Activated CD8-positive, alpha-beta memory T cell treated with anti-CD3 and anti-CD28 coated beads, Interleukin-2, amount 50 U/mL, for 1 hour (primary cell): Measurements from ENCODE around the gene GPR179.
A peak's percentile ranks its signal among the peaks of the same experiment; 100 is the strongest.
"Not testable (repeated sequence)": the region's sequence is repeated elsewhere in the genome, so short reads cannot be mapped to it uniquely, and the experiment has no call there.

ENCODE experiments used
- DNase-seq: peaks from one replicate; pipeline ENCODE4 v3.0.0-alpha.2; 2020; ENCODE audit errors: extremely low read depth

The GPR179 gene

DNA sequence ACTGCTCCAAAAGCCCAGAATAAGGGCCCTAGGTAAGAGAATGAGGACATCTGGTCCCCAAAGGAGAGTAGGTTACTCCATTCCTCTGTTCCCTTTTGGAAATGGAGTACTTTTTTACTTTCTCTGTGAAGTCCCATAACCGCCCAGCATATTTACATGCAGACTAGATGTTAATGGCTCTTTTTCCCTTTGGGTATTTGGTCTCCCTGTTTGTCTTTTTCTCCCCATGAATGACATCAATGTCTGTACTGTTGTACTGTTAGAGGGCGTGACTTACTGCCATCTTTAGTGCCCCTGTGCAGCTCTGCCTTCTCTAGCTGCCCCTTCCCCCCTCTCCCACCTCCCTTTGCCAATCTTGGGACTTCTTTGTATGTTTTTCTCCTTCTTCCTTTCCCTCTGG, 19.0 kb downstream of the GPR179 start:
- DNase-seq: no peak

DNA sequence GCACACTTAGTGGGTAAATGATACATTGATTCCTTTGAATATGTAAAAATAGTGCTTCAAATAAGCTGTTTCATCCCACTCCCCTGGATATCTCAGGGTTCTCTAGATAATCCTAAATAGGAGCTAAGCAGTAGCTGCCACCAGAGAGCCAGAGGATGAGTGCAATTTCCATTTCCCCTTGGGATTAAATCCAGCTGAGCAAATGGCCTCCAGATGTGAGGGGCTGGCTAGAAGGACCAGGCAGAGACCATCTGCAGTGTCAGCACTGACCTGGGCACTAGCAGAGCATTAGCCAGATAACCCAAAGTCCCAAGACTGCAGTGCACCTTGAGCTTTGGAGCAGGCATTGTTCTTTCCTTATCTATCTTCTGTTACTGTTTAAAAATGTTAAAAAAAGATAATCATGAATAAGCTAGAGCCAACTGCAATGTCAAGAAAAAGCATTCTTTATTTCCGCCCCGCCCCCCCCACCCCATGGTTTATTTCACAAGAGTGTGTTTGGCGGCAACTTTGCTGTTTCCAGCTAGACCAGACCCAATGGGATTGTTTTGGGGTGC, 19.5 kb downstream of the GPR179 start:
- no peak for DNase-seq

- DNase-seq: no peak
Measured at GRCh38 chr17:38322897-38323296, 20.9 kb downstream of the GPR179 start.

DNA sequence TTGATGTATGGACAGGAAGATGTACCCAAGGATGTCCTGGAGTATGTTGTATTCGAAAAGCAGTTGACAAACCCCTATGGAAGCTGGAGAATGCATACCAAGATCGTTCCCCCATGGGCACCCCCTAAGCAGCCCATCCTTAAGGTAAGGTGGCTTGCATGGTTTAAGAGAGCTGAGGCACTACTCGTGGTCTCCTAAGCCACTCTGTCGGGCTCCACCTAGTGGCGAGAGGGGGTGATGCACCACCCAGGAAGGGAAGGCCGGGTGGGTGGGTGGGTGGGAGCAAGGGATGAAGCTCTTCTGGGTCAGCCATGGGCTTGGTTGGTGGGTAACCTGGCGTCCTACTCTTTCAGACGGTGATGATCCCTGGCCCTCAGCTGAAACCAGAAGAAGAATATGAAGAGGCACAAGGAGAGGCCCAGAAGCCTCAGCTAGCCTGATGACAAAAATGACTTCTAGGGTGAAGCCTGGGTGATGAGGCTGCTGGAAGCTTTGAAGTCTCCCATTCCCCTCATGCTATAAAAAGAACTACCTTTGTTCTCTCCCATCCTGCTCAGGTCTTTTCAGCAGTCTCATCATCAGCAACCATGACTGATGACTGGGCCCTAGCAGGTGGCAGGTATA, 21.5 kb downstream of the GPR179 start:
- peak; percentile 26 for DNase-seq

GRCh38 chr17:38320482-38320881, 23.3 kb downstream of the GPR179 start:
- DNase-seq: no peak

DNA sequence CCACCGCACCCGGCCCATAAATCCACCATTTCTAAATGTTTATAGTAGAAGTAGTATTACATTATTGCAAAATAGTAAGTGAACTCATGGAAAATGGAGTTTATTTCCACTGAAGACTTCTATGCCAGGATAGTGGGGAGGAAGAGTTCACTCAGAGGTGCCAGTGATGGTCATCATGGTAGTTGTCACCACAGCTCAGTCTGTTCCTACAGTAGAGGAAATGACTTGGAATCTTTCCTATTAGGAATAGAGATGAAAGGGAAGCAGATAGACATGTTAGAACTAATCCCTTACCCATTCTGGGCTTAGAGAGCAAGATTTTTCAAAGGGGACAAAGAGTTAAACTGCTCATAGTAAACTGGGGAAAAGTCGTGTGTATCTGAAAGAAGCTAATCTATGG, 26.7 kb downstream of the GPR179 start:
- no peak for DNase-seq

DNA sequence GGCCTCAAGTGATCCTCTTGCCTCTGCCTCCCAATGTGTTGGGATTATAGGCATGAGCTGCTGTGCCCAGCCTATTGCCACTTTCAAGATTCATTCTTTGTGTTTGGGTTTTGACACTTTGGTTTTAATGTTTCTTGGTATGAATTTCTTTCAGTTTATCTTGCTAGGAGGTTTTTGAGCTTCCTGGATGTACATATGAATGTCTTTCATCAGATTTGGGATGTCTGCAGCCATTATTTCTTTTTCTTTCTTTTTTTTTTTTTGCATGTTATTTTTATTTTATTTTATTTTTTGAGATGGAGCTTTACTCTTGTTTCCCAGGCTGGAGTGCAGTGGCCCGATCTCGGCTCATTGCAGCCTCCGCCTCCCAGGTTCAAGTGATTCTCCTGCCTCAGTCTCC, 28.3 kb downstream of the GPR179 start:
- DNase-seq: no peak

DNA sequence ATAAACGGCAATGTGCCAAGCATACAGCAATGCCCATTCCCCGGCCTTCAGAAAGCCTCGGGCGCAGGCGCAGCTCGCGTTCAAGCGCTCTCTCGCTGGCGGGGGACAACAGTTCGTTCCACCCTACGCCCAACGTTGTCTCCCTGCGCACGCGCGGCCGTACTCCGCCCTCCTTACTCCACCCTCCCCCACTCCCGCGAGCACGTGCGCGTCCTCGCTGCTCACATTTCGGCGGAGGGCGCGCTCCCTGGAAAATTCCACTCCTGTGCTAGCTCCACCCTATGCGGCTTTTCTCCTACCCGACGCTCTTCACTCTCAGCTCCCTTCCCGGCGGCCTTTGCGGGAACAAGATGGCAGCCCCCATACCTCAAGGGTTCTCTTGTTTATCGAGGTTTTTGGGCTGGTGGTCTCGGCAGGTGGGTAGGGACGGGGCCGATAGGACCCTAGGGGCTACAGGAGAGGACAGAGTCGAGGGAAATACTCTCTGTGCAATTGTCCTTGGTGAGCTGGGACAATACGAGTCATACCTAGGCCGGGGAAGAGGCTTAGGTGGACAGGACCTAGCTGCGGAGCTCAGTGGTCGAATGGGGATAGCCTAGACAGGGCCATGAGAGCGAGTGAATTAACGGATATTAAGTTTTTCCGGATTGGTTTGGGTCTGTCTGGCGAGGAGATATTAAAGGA, 46.8 kb downstream of the GPR179 start, which contains the start of gene MRPL45:
MRPL45 (plus strand) TSS at position 335 of the 684 bp plus-strand sequence; CDS start at position 351, 16 bp downstream.
- DNase-seq: peak; percentile 89

- DNase-seq: not testable (repeated sequence)
Measured at GRCh38 chr17:38295602-38296365, 48.0 kb downstream of the GPR179 start.

- not testable (repeated sequence) for DNase-seq
Measured at GRCh38 chr17:38289760-38290159, 54.0 kb downstream of the GPR179 start.

DNA sequence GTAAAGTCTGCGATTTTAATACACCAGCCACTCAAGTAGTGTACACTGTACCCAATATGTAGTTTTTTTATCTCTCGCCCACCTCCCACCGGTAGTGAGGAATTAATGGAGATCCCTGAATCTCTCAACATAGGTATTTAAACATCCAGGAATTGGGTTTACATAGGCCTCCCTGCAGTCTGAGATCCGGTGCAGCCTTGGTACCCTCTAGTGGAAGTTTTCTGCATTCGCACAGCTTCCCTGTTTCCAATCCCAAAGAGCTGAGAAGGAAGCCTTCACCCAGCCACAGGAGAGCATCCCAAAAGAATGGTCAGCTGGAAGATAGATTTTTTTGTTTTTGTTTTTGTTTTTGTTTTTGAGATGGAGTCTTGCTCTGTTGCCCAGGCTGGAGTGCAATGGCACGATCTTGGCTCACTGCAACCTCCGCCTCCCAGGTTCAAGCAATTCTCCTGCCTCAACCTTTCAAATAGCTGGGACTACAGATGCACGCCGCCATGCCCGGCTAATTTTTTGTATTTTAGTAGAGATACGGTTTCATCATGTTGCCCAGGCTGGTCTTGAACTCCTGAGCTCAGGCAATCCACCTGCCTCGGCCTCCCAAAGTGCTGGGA, 55.4 kb downstream of the GPR179 start:
- DNase-seq: not testable (repeated sequence)

DNA sequence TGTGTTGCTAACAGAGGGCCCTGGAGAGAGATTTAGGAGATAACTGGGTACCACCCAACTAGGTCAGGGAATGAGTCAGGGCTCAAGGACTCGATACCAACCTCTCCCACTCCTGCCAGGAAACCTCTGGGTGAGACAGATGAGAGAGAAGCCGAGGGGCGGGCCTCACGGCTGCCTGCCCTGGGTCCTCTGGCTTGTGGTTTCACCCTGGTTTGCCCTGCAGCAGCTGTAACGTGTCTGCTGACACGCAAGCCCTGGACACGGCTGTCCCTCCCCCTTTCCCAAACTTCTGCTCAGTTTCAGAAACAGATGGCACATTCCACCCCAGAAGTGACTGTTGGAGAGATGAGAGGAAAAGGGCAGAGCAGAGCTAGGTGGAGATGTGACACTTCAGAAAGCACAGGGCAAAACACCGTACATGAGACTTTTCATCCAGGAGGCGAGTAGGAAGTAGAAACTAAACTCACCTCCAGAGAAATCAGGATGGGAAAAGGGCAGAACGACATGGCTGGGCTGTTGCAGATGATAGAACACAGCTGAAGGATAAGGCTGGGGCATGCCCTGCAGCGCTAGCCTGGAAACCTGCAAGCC, 57.2 kb downstream of the GPR179 start:
- DNase-seq: not testable (repeated sequence)

DNA sequence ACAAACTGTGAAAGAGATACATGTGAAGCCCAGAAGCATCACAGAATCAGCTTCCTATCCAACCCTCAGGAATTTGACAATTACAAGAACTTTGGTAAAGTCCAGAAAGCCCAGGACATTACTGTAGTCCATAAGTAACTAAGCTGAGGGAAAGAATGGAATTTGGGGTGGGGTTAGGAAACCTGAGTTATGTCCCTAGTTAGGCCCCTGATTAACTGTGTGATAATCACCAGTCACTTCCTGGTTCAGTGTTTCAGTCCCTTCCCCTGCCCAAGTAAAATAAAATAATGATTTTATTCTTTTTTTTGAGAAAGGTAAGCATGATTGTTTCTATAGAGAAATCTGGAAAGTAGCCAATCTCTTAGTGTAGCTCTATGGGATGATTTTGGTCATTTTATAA, 57.8 kb downstream of the GPR179 start:
- not testable (repeated sequence) for DNase-seq
